Loucy (cell line): ENCODE data around the gene SIPA1.

Experiments
- EZH2phosphoT487 ChIP-seq: fragments of 200-600 bp; IDR thresholded peaks from 2 replicates; pipeline ENCODE4 v1.6.1; 2018; ENCODE audit warnings: antibody characterized with exemption, mild to moderate bottlenecking, moderate library complexity, borderline replicate concordance
- TF ChIP-seq, protein P1 (sequence below): fragments of 200-600 bp; sonication (generic); conservative IDR thresholded peaks from 2 replicates; pipeline ENCODE4 v1.5.1; 2014; ENCODE audit warnings: mild to moderate bottlenecking, antibody characterized with exemption, low read length

DNA sequence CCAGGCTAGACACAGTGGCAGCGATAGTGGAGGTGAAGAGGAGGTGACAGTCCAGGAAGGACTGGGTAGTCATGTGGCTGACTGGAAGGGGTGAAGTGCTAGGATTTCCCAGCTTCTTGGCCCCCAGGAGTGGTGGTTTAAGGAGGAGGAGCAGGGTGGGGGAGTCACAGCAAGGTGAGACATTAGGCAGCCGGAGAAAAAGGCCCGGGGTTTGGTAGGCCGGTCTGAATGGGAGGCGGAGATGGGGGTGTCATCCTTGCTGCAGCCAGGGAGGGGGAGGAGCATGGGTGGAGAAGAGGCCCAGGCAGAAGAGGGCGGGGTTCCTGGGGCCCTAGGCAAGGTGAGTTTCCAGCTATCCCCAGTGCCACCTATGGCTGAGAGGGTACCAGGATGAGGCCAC is 6.1 kb downstream of the SIPA1 start:
- TF ChIP-seq, protein P1, sequence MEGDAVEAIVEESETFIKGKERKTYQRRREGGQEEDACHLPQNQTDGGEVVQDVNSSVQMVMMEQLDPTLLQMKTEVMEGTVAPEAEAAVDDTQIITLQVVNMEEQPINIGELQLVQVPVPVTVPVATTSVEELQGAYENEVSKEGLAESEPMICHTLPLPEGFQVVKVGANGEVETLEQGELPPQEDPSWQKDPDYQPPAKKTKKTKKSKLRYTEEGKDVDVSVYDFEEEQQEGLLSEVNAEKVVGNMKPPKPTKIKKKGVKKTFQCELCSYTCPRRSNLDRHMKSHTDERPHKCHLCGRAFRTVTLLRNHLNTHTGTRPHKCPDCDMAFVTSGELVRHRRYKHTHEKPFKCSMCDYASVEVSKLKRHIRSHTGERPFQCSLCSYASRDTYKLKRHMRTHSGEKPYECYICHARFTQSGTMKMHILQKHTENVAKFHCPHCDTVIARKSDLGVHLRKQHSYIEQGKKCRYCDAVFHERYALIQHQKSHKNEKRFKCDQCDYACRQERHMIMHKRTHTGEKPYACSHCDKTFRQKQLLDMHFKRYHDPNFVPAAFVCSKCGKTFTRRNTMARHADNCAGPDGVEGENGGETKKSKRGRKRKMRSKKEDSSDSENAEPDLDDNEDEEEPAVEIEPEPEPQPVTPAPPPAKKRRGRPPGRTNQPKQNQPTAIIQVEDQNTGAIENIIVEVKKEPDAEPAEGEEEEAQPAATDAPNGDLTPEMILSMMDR, result no peak
- no peak for TF ChIP-seq EZH2phosphoT487
